Measurements from ENCODE around the gene E2F8.

E2F8 gene

GRCh38 chr11:19181531-19182261 lies 59.0 kb downstream of the E2F8 start:
- no peak for DNase-seq

DNA sequence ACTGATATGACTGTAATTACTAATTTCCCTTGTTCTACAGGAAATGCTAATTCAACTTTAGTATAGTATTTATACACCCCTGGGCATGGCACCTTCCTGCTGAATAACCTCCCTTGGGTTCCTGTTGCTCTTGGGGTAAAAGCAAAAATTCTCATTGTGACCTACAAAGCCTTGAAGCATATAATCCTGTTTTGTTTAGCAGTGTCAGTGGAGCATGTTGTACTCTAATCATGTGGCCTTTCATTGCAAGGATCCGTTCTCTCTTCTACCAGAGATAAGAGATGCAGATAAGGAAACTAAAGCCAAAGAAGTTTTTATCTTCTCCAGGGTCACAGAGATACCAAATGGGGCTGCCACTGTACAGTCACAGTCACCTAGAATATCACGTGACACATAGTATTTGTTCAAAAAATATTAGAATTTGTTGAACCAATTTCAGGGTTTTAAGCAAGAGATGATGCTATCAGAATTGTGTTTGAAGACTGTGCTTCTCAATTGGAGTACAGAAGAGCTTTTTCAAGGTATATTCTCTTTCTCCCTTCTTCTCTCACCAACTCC lies 64.0 kb downstream of the E2F8 start:
- no peak for DNase-seq
